NCI-H2029 treated with DMSO at 0.1 percent for 48 hours (cell line): ENCODE results near the gene OR2T6.
"Not testable (repeated sequence)": the region's sequence is repeated elsewhere in the genome, so short reads cannot be mapped to it uniquely, and the experiment has no call there.

Source experiments
- DNase-seq: peaks from one replicate; lab custom pipeline; 2025; lab: John Stamatoyannopoulos, UW

Gene OR2T6

DNA sequence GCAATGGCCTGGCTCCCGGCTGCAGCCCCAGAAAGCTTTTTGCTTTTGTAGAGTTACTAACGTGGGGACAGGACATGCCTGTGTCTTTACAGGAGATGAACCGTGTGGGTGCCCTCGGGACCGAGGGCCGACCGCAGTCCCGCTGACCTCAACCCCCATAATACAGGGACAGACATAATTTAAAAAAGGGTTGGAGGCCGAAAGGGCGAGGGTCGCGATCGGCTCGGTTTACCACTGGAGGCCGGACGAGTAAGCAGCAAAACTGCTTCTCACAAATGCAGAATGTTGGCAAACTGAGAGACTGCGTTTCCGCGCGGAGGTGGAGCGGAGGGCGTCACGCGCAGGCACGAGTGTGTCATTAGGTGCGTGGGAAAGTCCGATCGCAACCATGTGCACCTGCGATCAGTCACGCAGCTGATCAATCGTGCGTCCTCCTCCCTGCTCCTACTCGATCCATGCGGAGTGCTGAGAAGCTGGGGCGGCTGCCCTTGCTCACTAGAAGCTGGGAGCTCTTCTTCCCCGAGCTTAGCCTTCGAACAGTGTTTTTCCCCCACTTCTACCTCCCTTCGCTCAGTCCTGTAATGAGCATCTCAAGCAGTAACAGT, 58.4 kb downstream of the OR2T6 start:
- DNase-seq = not testable (repeated sequence)

DNA sequence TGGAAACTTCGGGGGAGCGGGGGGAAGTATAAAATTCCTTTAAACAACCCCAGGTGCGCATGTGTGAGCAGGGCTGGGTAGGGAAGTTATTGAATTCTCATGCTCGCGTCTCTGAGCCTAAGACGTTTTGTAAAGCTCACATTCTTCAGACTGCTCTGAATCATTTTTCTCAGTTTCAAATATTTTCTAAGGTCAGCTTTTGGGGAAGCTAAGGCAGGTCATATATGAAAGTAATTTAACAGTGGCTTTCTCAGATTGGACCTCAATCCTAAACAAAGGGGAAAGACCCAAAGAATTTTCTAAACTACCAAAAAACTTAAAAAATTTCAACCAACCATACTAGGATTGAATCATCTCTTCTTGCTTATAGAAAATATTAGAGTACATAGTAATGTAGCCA, 59.4 kb downstream of the OR2T6 start:
- not testable (repeated sequence) for DNase-seq

- DNase-seq = not testable (repeated sequence)
These were observed 60.8 kb downstream of the OR2T6 start for GRCh38 chr1:248436303-248436702.

DNA sequence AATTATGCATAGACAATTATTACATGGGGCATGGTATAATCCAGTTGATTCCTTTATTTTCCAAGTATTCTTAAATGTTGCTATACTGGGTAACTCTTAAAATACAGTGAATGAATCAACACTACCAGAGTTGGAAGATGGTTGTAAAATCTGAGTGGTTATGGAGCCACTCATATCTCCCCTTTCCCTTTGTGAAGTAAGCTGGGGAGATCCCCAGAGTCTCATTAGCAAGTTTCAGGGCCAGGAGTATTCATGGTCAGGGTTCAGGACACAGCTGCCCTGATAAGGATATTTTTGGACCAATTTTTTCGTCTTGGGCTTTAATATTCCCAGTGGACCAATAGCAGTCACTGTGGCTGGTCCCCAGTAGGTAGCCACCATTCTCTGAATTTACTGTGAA, 63.1 kb downstream of the OR2T6 start:
- not testable (repeated sequence) for DNase-seq

- not testable (repeated sequence) for DNase-seq
These were observed 63.7 kb downstream of the OR2T6 start for GRCh38 chr1:248439283-248439682.
